ENCODE results near the gene CDH5. TPM values are rescaled to one million over a fixed set of nuclear protein-coding genes. Genes with fewer than 3 reads are reported as not detected.

CDH5 gene
- total RNA-seq, 1 donor from 2014 or later = not detected

DNA sequence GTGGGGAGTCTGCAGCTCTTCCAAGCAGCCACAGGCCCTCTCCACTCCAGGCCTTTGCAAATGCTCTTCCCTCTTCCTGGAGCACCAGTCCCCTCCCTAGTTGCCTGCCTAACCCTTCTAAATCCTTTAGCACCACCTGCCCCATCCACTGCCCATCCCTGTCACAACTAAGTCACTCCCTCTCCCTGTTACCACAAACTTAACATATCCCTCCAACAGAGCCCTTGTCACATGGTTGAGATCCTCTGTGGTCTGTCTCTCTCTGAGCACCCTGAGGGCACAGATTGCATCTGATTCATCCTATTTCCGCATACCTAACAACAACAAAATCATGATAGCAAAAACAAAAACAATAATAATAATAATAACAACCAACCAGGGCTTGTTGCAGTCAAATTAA lies 49.6 kb downstream of the CDH5 start:
- ChIA-PET CTCF (no interaction called here), POLR2A (no interaction called here)
- H3K27ac Mint-ChIP-seq = no peak overlapping the region
- H3K4me1 Mint-ChIP-seq = peaks cover 17% of the 10 kb centered on the region
- H3K4me3 Mint-ChIP-seq = no peak overlapping the region
- DNase-seq (no peak), ATAC-seq (ENCODE audit: low read depth) (no peak)
- no peaks in the 10 kb centered on the region for H3K9me3 Mint-ChIP-seq
- intact Hi-C loops (cut with micrococcal nuclease) = no loop called here
- no peaks in the 10 kb centered on the region for H3K36me3 Mint-ChIP-seq (ENCODE audit: low read depth)
- TF ChIP-seq CTCF (IDR thresholded peaks at IDR 0.05) = no peak
- peaks cover 6% of the 10 kb centered on the region for H3K27me3 Mint-ChIP-seq

- ATAC-seq (ENCODE audit: low read depth) (no peak), DNase-seq (no peak)
- ChIA-PET CTCF (no interaction called here), POLR2A (no interaction called here)
- TF ChIP-seq CTCF (IDR thresholded peaks at IDR 0.05) = no peak
- Mint-ChIP-seq H3K36me3 (ENCODE audit: low read depth) (no peaks in the 10 kb centered on the region), H3K9me3 (no peaks in the 10 kb centered on the region), H3K4me1 (peaks cover 17% of the 10 kb centered on the region), H3K27ac (no peak overlapping the region), H3K4me3 (no peak overlapping the region), H3K27me3 (peaks cover 10% of the 10 kb centered on the region)
- intact Hi-C loops (cut with micrococcal nuclease) = no loop called here
Observed at GRCh38 chr16:66416939-66417700, 50.6 kb downstream of the CDH5 start.

GRCh38 chr16:66418165-66418962 lies 51.9 kb downstream of the CDH5 start:
- CTCF ChIA-PET = no interaction called here
- peaks cover 18% of the 10 kb centered on the region for H3K27me3 Mint-ChIP-seq
- peaks cover 17% of the 10 kb centered on the region for H3K4me1 Mint-ChIP-seq
- no peak overlapping the region for H3K27ac Mint-ChIP-seq
- H3K4me3 Mint-ChIP-seq = no peak overlapping the region
- no peaks in the 10 kb centered on the region for H3K9me3 Mint-ChIP-seq
- no peaks in the 10 kb centered on the region for H3K36me3 Mint-ChIP-seq (ENCODE audit: low read depth)
- no peak for TF ChIP-seq CTCF (IDR thresholded peaks at IDR 0.05)
- ATAC-seq (ENCODE audit: low read depth) (no peak), DNase-seq (no peak)
- POLR2A ChIA-PET = no interaction called here
- intact Hi-C loops (cut with micrococcal nuclease) = no loop called here

GRCh38 chr16:66419527-66419926 lies 53.0 kb downstream of the CDH5 start:
- intact Hi-C loops (cut with micrococcal nuclease) = no loop called here
- CTCF ChIA-PET = no interaction called here
- POLR2A ChIA-PET = no interaction called here
- Mint-ChIP-seq H3K4me1 (peaks cover 17% of the 10 kb centered on the region), H3K27ac (no peak overlapping the region), H3K4me3 (no peak overlapping the region), H3K27me3 (peaks cover 26% of the 10 kb centered on the region), H3K36me3 (ENCODE audit: low read depth) (no peaks in the 10 kb centered on the region), H3K9me3 (no peaks in the 10 kb centered on the region)
- ATAC-seq (ENCODE audit: low read depth) = no peak
- no peak for DNase-seq
- TF ChIP-seq CTCF (IDR thresholded peaks at IDR 0.05) = no peak

GRCh38 chr16:66420396-66420795 lies 53.9 kb downstream of the CDH5 start:
- TF ChIP-seq CTCF (IDR thresholded peaks at IDR 0.05) = no peak
- CTCF ChIA-PET = no interaction called here
- H3K27ac Mint-ChIP-seq = no peak overlapping the region
- ATAC-seq (ENCODE audit: low read depth) = no peak
- peaks cover 17% of the 10 kb centered on the region for H3K4me1 Mint-ChIP-seq
- no peaks in the 10 kb centered on the region for H3K9me3 Mint-ChIP-seq
- no peaks in the 10 kb centered on the region for H3K36me3 Mint-ChIP-seq (ENCODE audit: low read depth)
- peaks cover 35% of the 10 kb centered on the region for H3K27me3 Mint-ChIP-seq
- POLR2A ChIA-PET = no interaction called here
- intact Hi-C loops (cut with micrococcal nuclease) = no loop called here
- DNase-seq = no peak
- H3K4me3 Mint-ChIP-seq = no peak overlapping the region
